Measurements from ENCODE around the gene OTOA. TPM values are rescaled to one million over a fixed set of nuclear protein-coding genes. Genes with fewer than 3 reads are reported as not detected.
A peak's percentile ranks its signal among the peaks of the same experiment; 100 is the strongest.
"Not testable (repeated sequence)": the region's sequence is repeated elsewhere in the genome, so short reads cannot be mapped to it uniquely, and the experiment has no call there.

Gene OTOA
- total RNA-seq, 1 experiment from 2014 or later: not detected

DNA sequence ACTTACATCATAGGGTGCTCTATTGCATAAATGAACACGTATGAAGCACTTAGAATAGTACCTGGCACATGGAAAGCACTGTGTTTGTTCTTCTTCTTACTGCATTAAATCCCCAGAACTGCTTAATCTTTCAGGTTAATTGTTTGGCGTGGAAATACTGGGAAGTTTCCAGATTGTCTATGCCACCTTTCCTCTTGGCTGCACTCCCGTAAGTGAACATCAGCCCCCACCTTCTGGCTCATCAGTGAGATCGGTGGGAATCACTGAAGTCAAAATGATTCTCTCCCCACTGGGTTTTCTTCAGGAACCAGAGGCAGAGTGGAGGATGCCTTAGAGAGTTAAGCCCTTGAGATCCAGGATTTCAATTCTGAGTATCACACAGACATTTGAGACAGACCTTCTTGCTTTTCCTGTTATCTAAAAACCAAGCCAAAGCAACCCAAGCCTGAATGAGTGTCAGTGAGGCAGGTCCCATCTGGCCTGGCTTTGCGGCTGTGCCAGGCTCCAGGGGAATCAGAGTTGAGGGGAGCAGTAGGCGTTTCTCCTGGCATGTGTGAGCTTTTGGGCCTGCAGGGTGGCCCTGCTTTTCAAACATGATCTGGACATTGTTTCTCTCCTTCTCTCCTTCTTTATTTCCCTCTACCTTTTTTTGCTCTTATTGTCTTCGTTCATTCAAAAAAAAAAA is 59.1 kb downstream of the OTOA start:
- DNase-seq (ENCODE audit: low spot score): no peak

- no peak for DNase-seq (ENCODE audit: low spot score)
These were observed 59.8 kb downstream of the OTOA start for GRCh38 chr16:21723532-21723931.

DNA sequence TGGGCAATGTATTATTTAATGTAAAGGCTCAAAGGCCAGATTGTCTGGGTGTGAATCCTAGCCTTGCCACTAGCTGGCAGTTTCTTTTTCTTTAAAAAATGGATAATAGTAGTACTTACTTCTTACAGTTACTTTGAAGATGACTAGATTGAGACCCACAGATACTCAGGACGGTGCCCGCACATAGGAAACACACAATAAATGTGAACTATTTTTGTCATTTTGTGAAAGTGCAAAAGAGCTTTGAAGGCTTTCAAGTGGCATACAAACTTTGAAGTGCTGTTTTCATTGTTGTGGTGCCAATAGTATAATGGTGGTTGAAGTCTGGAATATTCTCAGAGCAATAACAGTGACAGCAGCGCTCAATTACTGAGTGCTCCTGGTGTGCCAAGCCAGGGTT is 63.6 kb downstream of the OTOA start:
- no peak for DNase-seq (ENCODE audit: low spot score)

GRCh38 chr16:21731233-21731632 is 67.5 kb downstream of the OTOA start:
- DNase-seq (ENCODE audit: low spot score): not testable (repeated sequence)

DNA sequence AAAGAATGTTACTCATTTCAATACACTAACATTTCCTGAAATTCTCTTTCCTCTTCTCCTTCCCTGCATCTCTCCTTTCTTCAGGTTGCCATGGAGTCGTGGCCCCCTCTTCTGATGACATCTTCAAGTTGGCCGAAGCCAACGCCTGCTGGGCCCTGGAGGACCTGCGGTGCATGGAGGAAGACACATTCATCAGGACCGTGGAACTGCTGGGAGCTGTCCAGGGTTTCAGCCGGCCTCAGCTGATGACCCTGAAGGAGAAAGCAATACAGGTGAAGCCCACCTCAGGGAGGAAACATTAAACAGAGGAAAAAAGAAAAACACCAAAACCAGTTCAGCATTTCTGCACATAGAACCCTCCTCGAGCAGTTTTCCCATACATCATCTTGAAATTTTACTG is 76.9 kb downstream of the OTOA start:
- not testable (repeated sequence) for DNase-seq (ENCODE audit: low spot score)

DNA sequence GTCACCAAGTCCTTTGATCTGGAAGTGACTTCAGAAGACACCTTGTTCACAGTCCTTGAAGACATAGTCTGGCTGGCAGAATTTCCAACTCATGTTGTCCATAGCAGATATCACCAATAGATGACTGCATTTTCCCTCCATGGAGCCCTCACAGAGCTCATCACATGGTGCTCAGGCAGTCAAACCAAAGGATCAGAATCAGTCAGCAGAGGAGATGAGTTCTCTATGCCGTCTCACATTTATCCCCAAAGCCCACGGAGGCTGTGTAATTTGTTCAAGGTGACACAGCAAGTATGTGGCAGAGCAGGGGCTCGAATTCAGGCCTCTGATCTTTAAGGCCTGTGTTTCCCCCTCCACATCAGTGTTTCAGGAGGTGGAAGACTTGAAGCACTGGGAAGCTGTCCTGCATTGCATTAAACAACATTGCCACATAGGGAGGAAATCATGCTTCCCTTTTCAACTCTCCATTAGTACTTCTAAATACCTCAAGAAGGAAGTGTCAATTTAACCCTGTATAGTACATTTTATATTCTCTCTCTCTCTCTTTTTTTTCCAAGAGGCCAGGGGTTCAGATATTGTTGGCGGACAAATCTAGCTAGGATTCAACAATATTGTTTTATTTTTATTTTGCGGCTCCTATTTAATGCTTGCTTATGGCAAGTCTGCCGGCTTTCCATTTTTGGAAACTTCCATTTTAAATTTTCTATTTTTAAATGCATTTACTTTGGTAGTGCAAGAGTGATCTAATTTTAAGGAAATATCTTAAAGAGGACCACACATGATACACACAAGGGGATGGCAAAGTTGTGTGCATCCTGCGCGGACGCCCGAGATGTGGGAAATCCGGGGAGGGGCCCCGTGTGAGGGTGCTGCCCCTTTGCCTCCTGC is 92.7 kb downstream of the OTOA start:
- DNase-seq (ENCODE audit: low spot score): not testable (repeated sequence)

DNA sequence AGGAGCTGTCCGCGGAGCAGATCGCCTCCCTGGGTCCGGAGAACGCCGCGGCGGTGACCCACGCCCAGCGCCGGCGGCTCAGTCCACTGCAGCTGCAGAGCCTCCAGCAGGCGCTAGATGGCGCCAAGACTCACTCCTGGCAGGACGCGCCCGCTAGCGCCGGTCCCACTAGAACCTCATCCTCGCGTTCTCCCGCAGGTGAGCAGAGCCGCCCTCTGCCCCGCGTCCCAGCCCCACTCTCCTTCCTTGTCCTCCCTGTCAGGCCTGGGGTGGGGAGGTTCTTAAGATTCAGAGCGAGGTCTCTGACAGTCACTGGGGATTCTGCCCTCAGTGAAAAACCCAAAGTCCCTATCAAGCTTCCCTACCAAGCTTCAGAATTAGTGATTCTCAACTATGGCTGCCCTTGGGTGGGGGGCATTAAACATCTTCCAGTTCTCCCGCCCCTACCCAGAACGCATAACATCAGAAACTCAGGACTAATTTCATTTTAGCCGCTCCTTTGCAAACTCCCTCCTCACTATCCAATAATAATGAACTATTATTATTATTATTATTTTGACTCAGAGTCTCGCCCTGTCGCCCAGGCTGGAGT is 93.4 kb downstream of the OTOA start:
- not testable (repeated sequence) for DNase-seq (ENCODE audit: low spot score)

DNA sequence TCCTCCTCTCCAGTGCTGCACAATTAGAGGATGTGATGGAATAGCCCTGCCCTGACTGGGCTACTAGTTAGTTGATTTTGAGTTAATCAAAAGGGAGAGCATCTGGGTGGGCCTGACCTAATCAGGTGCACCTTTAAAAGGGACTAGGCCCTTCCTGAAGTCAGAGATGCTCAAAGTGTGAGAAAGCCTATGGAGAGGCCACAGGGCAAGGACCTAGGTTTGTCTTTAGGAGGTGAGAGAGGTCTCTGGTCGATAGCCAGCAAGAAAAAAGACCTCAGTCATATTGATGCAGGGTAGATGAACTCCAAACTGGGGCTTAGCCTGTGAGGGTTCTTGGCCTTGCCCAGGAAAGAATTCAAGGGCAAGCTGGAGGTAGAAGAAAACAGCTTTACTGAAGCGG is 104.5 kb downstream of the OTOA start:
- not testable (repeated sequence) for DNase-seq (ENCODE audit: low spot score)

GRCh38 chr16:21768810-21769209 is 105.0 kb downstream of the OTOA start:
- DNase-seq (ENCODE audit: low spot score): not testable (repeated sequence)

DNA sequence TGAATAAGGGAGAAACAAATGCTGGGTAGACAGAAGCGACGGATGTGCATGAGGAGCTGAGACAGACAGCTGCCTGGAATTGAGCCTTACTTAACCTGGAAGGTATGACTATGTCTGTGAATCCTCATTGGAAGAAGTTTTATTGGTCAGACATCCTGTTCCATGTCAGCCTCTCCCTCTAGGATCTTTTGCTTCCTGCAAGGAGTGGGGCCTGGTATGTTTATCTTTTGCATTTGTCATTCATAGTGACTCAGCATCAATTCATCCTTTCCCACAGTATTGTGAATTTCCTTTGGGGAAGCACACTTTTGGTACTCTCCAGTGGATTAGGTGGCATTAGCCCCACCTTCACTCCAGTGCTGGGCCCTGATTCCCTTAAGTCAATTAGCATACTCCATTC is 105.5 kb downstream of the OTOA start:
- DNase-seq (ENCODE audit: low spot score): peak; percentile 73

GRCh38 chr16:21770584-21770983 is 106.8 kb downstream of the OTOA start:
- not testable (repeated sequence) for DNase-seq (ENCODE audit: low spot score)

GRCh38 chr16:21772547-21773206 is 108.9 kb downstream of the OTOA start:
- not testable (repeated sequence) for DNase-seq (ENCODE audit: low spot score)

GRCh38 chr16:21773207-21773553 is 109.4 kb downstream of the OTOA start:
- DNase-seq (ENCODE audit: low spot score): not testable (repeated sequence)

GRCh38 chr16:21780525-21780924 is 116.8 kb downstream of the OTOA start:
- DNase-seq (ENCODE audit: low spot score): not testable (repeated sequence)

DNA sequence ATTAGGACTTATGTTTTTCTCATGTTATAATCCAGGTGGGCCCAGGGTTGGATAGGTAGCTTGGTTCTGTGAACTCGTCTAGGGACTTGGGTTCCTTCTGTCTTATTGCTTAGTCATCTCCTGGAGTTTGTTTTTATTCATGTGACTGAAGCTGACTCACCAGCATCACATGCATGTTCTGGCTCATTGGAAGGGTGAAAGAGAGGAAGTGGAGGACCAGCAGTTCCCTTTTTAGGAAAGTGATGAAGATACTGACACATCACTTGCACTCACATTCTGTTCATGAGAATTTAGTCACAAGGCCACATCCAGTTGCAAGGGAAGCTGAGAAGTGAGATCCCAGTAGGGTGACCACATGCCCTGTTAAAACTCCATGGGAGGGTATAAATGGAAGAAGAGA is 126.7 kb downstream of the OTOA start:
- not testable (repeated sequence) for DNase-seq (ENCODE audit: low spot score)

- not testable (repeated sequence) for DNase-seq (ENCODE audit: low spot score)
These were observed 129.5 kb downstream of the OTOA start for GRCh38 chr16:21793310-21793709.

GRCh38 chr16:21798601-21799000 is 134.8 kb downstream of the OTOA start:
- not testable (repeated sequence) for DNase-seq (ENCODE audit: low spot score)

DNA sequence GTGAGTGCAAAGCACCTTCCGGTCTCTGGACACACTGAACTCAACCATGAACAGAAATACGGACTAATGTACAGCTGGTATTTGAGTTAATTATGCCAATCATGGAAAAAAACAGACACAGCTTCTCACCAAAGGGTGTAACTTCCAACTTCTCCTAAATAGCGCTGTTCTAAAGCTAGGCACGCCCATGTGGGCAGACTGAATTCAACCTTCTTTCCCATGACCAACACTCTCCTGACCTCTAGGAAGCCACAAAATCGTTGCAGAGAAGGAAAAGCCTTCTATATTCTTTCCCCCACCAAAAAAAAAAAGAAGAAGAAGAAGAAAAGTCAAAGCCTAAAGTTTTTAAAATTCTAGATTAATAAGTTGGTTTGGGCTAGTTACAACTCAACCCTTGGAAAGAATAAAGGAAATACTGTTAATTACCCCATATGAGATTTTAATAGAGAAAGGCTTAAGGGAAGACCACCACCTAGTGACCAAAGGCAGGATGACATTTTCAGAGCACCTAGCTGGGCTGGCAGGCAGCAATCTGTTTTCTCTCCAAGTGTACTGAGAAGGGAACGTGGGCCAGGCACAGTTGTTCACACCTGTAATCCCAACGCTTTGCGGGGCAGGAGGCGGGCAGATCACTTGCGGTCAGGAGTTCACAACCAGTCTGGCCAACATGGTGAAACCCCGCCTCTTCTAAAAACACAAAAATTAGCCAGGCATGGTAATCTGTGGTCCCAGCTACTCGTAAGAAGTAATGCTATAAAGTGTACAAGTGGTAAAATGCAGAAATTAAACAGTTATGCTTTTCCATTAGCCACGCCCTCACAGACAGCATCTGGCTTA is 138.0 kb downstream of the OTOA start:
- DNase-seq (ENCODE audit: low spot score): peak; percentile 42

GRCh38 chr16:21802375-21802663 is 138.6 kb downstream of the OTOA start:
- not testable (repeated sequence) for DNase-seq (ENCODE audit: low spot score)
